OCI-LY1 (cell line): ENCODE measurements around the gene PACRG.

Source experiments
- EZH2 ChIP-seq: fragments of 200-600 bp; sonication (generic), shearing (Covaris generic); IDR thresholded peaks from 2 replicates; pipeline ENCODE4 v1.8.0; 2017; ENCODE audit warnings: borderline replicate concordance, mixed run types, mild to moderate bottlenecking, antibody characterized with exemption, low read length, moderate library complexity, mixed read lengths
- TF ChIP-seq, protein P1 (sequence below): fragments of 200-600 bp; sonication (generic), shearing (Covaris generic); IDR thresholded peaks from 2 replicates; pipeline ENCODE4 v1.5.1; 2017; ENCODE audit warnings: mild to moderate bottlenecking, antibody characterized with exemption, low read length, moderate library complexity, mixed read lengths

DNA sequence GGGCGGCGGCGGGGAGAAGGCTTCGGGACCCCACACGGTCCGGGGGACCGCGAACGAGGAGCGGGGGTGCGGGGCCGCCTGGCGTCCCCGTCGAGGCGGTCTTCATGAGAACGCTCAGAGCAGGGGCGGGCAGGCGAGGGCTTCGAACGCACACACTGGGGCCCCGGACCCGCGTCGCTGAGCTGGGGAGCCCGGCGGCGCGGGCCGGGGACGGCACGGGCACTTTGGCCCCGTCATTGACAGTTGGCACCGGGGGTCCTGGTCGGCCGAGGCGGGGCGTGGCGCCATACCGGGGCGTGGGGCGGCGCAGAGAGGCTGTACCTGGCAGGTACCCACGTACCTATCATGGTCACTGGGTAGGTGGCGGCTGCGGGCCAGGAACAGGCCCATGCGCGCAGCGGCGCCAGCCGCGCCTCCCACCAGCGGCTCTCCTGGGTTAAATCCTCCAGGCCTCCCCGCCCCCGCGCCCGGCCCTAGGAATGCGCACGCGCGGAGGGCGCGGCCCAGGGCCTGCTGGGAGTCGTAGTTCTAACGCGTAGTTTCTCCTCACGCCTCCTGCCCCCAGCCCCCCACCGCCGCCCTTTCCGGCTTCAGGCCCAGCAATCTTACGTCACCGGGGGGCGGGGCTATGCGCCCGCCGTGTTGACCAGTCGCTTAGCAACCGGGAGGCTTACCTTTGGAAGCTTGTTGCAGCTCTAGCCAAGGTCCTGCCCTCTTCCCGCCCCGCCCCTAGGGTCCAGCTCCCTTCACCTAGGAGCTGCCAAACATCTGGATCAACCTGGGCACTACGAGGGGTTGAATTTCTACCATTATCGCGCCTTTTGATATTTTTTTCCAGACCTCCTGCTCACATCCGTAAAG, at the start of gene PACRG, which contains the start of gene PRKN:
- TF ChIP-seq, protein P1, sequence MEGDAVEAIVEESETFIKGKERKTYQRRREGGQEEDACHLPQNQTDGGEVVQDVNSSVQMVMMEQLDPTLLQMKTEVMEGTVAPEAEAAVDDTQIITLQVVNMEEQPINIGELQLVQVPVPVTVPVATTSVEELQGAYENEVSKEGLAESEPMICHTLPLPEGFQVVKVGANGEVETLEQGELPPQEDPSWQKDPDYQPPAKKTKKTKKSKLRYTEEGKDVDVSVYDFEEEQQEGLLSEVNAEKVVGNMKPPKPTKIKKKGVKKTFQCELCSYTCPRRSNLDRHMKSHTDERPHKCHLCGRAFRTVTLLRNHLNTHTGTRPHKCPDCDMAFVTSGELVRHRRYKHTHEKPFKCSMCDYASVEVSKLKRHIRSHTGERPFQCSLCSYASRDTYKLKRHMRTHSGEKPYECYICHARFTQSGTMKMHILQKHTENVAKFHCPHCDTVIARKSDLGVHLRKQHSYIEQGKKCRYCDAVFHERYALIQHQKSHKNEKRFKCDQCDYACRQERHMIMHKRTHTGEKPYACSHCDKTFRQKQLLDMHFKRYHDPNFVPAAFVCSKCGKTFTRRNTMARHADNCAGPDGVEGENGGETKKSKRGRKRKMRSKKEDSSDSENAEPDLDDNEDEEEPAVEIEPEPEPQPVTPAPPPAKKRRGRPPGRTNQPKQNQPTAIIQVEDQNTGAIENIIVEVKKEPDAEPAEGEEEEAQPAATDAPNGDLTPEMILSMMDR = no peak
- no peak for TF ChIP-seq EZH2
